Measurements from ENCODE around the gene LGMN. TPM values are rescaled to one million over a fixed set of nuclear protein-coding genes. Genes with fewer than 3 reads are reported as not detected.

LGMN gene
- total RNA-seq, 4 donors from 2014 or later = 96.7 to 243 (median 130) TPM

- no peak for TF ChIP-seq CTCF (IDR thresholded peaks at IDR 0.05; ENCODE audit: low read depth)
Measured at GRCh38 chr14:92695562-92695961, 52.9 kb downstream of the LGMN start.

GRCh38 chr14:92694807-92695206 lies 53.6 kb downstream of the LGMN start:
- TF ChIP-seq CTCF (IDR thresholded peaks at IDR 0.05; ENCODE audit: low read depth) = no peak

GRCh38 chr14:92693998-92694795 lies 54.2 kb downstream of the LGMN start:
- no peak for TF ChIP-seq CTCF (IDR thresholded peaks at IDR 0.05; ENCODE audit: low read depth)

GRCh38 chr14:92692822-92693226 lies 55.6 kb downstream of the LGMN start:
- no peak for TF ChIP-seq CTCF (IDR thresholded peaks at IDR 0.05; ENCODE audit: low read depth)

GRCh38 chr14:92690171-92691011 lies 58.0 kb downstream of the LGMN start:
- no peak for TF ChIP-seq CTCF (IDR thresholded peaks at IDR 0.05; ENCODE audit: low read depth)

GRCh38 chr14:92688434-92689375 lies 59.7 kb downstream of the LGMN start:
- no peak for TF ChIP-seq CTCF (IDR thresholded peaks at IDR 0.05; ENCODE audit: low read depth)
